BLaER1 (cell line): ENCODE data around the gene HDLBP.

Experiments
- H3K27ac ChIP-seq: shearing (Covaris generic); formaldehyde crosslinking; 2 replicates; pipeline ENCODE4 v1.8.1; 2022
- H3K27me3 ChIP-seq: shearing (Covaris generic); formaldehyde crosslinking; 2 replicates; pipeline ENCODE4 v1.8.1; 2022
- H3K36me3 ChIP-seq: shearing (Covaris generic); formaldehyde crosslinking; 2 replicates; pipeline ENCODE4 v1.8.1; 2022
- H3K4me1 ChIP-seq: shearing (Covaris generic); formaldehyde crosslinking; 2 replicates; pipeline ENCODE4 v1.8.1; 2022
- H3K4me2 ChIP-seq: shearing (Covaris generic); formaldehyde crosslinking; 2 replicates; pipeline ENCODE4 v1.8.1; 2022
- H3K4me3 ChIP-seq: shearing (Covaris generic); formaldehyde crosslinking; 2 replicates; pipeline ENCODE4 v1.8.1; 2022
- H3K9ac ChIP-seq: shearing (Covaris generic); formaldehyde crosslinking; 2 replicates; pipeline ENCODE4 v1.8.1; 2022
- H3K9me3 ChIP-seq: shearing (Covaris generic); formaldehyde crosslinking; 2 replicates; pipeline ENCODE4 v1.8.1; 2022
- H4K20me1 ChIP-seq: shearing (Covaris generic); formaldehyde crosslinking; 2 replicates; pipeline ENCODE4 v1.8.1; 2022
- Cebpa-rat ChIP-seq: shearing (Covaris generic); IDR thresholded peaks from 2 replicates; pipeline ENCODE4 v1.8.1; 2022

The HDLBP gene

DNA sequence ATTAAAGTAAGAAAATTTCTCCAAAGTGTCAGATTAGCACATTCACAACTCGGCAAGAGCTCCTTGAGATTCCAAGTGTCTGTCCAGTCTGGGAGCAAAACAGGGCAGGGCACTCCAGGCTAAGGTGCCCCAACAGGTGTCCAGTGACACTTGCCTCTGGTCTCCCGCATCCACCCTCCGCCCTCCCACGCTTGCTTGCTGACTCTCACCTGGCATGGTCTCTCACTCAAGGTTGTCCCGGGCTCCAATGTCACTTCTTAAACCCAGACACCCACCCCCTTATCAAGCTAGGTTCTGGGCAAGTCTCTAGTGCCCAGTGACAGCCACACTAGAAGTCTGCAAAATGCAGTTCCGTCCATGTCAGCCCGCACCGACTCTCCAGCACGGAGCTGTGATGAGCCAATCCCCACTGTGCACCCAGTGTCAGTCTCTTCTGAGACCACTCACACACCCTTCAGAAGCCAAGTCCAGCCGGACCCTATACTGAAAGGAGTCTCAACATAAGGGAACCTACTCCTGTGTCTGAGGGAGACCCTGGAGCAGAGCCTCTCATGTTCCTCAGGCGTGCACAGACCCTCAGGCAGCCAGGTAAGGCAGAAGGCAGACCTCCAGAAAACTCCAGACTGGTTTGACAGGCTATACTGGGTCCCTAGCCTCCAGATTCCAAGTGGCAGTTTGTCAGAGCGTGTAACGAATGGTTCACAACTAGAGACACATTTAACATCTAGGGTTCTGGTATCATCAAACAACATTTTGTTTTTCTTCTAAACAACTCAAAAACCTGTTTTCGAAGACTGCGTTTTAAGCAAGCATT lies 45.6 kb downstream of the HDLBP start:
- TF ChIP-seq Cebpa-rat: no peak
- Histone ChIP-seq H3K27me3 (peaks cover 42% of the 10 kb centered on the region), H4K20me1 (peaks cover 94% of the 10 kb centered on the region), H3K9ac (no peak overlapping the region), H3K4me1 (peaks cover 37% of the 10 kb centered on the region), H3K4me2 (no peak overlapping the region), H3K4me3 (no peak overlapping the region), H3K9me3 (peaks cover 1% of the 10 kb centered on the region; the same call in 1 of the 2 replicates), H3K36me3 (peaks cover 51% of the 10 kb centered on the region), H3K27ac (no peak overlapping the region)

DNA sequence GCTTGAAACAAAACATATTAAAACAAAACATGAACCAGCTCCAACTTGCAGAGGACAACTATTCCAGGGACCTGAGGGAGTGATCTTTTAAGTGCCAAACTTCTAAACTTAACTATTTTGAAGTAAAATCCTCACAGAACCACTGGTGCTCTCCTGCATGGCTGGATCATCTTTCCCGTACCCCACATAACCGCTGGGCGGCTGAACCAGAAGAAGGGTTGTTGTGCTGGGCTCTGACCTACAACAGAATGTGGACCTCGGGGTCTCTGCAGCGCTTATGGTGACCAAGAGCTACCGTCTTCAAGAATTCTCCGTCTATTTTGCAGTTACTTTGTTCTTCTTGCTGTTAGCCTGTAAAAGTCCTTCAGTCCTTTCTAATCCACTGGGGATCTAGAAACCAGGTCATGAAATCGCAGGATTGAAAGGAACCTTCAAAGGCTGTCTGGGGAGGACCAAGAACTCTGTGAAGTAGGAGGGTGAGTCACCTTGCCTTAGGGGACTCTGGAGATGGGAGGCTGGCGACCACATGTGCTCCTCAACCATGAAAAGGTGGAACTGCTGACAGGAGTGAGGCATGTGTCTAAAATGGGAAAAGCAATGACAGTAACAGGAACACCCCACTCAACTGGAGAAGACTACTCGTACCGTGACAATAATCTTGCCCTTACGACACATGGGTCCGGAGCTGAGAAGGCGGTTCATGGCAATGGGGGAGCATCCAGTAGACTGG lies 46.6 kb downstream of the HDLBP start:
- H3K9ac ChIP-seq: no peak overlapping the region
- peaks cover 84% of the 10 kb centered on the region for H4K20me1 ChIP-seq
- peaks cover 33% of the 10 kb centered on the region for H3K27me3 ChIP-seq
- peaks cover 62% of the 10 kb centered on the region for H3K36me3 ChIP-seq
- H3K27ac ChIP-seq: no peak overlapping the region
- no peak overlapping the region for H3K4me2 ChIP-seq
- H3K4me1 ChIP-seq: peaks cover 37% of the 10 kb centered on the region
- no peak overlapping the region for H3K4me3 ChIP-seq
- TF ChIP-seq Cebpa-rat: no peak
- no peaks in the 10 kb centered on the region for H3K9me3 ChIP-seq

DNA sequence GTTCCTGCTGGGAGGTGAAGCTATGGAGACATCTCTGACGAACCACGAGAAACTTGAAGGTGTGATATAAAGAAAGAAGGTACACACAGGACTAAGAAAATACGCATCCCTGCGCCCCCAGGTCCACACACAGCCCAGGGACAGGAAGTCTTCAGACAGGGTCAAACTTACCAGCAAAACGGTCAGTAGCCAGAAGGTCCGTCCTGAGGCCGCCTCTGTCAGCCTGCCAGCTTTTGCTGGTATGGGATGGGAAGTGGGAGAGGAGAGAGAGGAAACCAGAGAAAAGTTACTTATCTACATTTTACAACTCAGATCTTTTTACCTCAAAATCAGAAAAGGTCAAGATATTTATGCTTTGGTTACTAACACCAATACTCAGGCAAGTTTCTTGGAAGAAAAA lies 47.2 kb downstream of the HDLBP start:
- no peak for TF ChIP-seq Cebpa-rat

DNA sequence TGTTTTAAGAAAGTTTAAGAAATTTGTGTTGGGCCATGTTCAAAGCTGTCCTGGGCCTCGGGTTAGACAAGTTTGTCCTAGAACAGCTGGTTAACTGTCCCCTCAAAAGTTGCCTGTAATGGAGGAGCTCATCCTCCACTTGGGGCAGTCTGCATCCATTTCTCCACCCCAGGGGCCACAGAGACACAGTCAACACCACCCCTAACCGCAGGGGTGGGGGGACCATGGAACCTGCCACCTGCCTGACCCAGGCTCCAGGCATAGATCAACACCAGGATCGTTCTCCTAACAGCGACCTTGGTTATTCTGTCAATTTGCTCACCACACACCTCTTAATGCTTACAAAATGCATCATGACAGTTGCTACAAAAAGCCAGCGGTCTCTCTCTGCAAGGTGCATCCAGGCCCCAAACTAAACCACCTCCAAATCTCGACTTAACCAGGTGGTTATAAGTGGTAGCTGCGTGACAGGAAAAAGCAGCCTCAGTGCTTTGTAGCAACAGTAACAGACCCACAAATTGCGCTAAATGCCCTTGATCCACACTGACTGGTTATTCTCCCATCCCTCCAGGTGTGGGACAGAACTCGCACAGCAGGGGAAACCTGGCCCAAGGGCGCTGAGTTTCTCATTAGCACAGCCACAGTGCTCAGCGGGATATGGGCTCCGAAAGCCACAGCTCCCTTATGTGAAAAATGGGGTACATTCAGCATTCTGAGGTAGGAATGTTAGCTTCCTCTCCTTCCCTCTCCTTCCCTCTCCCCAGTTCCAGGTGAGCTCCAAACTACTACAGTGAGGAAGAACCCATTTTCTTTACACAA lies 48.0 kb downstream of the HDLBP start:
- peaks cover 20% of the 10 kb centered on the region for H3K27me3 ChIP-seq
- no peak overlapping the region for H3K27ac ChIP-seq
- H3K36me3 ChIP-seq: peaks cover 76% of the 10 kb centered on the region
- H3K4me1 ChIP-seq: peaks cover 29% of the 10 kb centered on the region
- H3K4me3 ChIP-seq: no peak overlapping the region
- H3K9me3 ChIP-seq: no peaks in the 10 kb centered on the region
- no peak overlapping the region for H3K4me2 ChIP-seq
- no peak overlapping the region for H3K9ac ChIP-seq
- H4K20me1 ChIP-seq: peaks cover 82% of the 10 kb centered on the region
- no peak for TF ChIP-seq Cebpa-rat

More for the DNA sequence above, 47.2 kb downstream of the HDLBP start:
- Histone ChIP-seq H4K20me1 (peaks cover 80% of the 10 kb centered on the region), H3K36me3 (peaks cover 68% of the 10 kb centered on the region), H3K4me2 (no peak overlapping the region), H3K4me3 (no peak overlapping the region), H3K9ac (no peak overlapping the region), H3K9me3 (no peaks in the 10 kb centered on the region), H3K27me3 (peaks cover 27% of the 10 kb centered on the region), H3K27ac (no peak overlapping the region), H3K4me1 (peaks cover 34% of the 10 kb centered on the region)

DNA sequence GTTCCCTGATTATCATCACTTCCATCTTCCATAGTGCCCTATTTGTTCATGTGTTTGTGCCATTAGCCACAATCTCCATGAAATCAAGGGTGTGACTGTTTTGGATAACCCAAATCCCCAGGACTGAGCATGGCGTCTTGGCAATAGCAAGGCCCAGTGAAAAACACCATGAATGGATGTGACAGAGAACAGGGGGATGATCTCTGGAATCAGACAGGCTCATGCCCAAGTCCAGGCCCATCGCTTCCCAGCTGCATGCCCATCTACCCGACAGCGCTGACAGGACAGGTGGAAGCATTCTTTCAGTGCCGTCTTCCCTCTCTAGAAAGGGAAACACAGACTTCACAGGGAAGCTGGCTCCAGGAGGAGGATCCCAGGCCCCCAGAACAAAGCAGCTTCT lies 50.0 kb downstream of the HDLBP start:
- peaks cover 96% of the 10 kb centered on the region for H3K36me3 ChIP-seq
- H4K20me1 ChIP-seq: peaks cover 79% of the 10 kb centered on the region

DNA sequence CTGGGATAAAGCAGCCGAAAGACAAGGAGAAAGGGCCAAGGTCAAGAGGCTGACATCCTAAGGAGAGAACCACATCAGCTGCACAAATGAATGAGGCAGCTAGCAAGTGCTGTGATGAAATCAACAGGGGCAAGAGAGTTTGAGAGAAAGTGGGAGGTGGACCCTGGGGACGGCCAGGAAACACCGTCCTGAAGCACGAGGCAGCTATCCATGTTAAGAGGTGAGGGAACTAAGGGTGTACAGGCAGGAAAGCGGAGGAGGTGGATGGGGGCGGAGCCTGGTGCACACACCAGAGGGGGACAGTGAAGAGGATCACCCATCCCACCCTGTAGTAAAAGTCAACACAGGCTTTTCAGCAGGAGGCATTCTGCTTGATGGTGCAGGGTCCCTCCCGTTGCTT lies 52.4 kb downstream of the HDLBP start:
- Histone ChIP-seq H3K9ac (no peak overlapping the region), H3K4me1 (no peaks in the 10 kb centered on the region), H3K27me3 (no peaks in the 10 kb centered on the region), H3K9me3 (no peaks in the 10 kb centered on the region), H3K4me3 (no peak overlapping the region), H3K4me2 (no peak overlapping the region), H3K36me3 (peaks cover 100% of the 10 kb centered on the region), H3K27ac (no peak overlapping the region), H4K20me1 (peaks cover 76% of the 10 kb centered on the region)
- TF ChIP-seq Cebpa-rat: no peak

More for the DNA sequence above, 50.0 kb downstream of the HDLBP start:
- no peak overlapping the region for H3K9ac ChIP-seq
- peaks cover 17% of the 10 kb centered on the region for H3K4me1 ChIP-seq
- no peaks in the 10 kb centered on the region for H3K9me3 ChIP-seq
- H3K27me3 ChIP-seq: peaks cover under 1% of the 10 kb centered on the region; the same call in 1 of the 2 replicates
- no peak overlapping the region for H3K4me3 ChIP-seq
- no peak for TF ChIP-seq Cebpa-rat
- H3K27ac ChIP-seq: no peak overlapping the region
- H3K4me2 ChIP-seq: no peak overlapping the region

DNA sequence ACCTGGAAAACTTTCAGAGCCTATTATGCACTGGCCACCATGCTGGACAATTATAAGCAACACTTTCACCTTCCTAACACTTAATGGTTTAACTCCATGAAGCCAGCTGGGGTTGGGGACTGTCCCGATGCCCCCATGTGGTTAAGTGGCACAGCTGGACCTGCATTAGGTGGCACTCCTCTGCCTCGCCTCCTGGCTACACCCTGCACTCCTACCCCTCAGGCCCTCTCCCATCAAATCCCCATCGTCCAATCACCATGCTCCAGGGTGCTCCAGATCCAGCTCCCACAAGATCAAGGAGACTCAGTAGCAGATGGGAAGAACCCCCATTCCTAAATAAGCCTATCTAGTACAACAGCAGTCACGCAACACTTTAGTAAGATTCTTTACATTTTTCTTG lies 53.8 kb downstream of the HDLBP start:
- H3K9me3 ChIP-seq: no peaks in the 10 kb centered on the region
- H3K4me2 ChIP-seq: no peak overlapping the region
- no peak overlapping the region for H3K27ac ChIP-seq
- peaks cover 74% of the 10 kb centered on the region for H4K20me1 ChIP-seq
- peaks cover 100% of the 10 kb centered on the region for H3K36me3 ChIP-seq
- H3K4me1 ChIP-seq: no peaks in the 10 kb centered on the region
- no peaks in the 10 kb centered on the region for H3K27me3 ChIP-seq
- H3K4me3 ChIP-seq: no peak overlapping the region
- no peak for TF ChIP-seq Cebpa-rat
- H3K9ac ChIP-seq: no peak overlapping the region

DNA sequence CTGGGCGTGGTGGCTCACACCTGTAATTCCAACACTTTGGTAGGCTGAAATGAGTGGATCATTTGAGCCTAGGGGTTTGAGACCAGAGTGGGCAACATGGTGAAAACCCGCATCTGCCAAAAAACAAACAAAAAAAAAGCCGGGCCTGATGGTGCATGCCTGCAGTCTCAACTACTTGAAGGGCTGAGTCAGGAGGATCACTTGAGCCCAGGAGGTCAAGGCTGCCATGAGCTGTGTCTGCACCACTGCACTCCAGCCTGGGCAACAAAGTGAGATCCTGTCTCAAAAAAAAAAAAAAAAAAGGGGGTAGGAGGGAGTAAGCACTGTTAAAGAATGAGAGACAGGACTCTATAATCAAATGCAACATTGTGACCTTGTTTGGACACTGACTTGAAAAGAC lies 54.6 kb downstream of the HDLBP start:
- H3K9me3 ChIP-seq: no peaks in the 10 kb centered on the region
- H3K9ac ChIP-seq: no peak overlapping the region
- H3K4me1 ChIP-seq: no peaks in the 10 kb centered on the region
- H3K4me2 ChIP-seq: no peak overlapping the region
- no peak for TF ChIP-seq Cebpa-rat
- H3K36me3 ChIP-seq: peaks cover 100% of the 10 kb centered on the region
- no peak overlapping the region for H3K4me3 ChIP-seq
- H3K27ac ChIP-seq: no peak overlapping the region
- peaks cover 69% of the 10 kb centered on the region for H4K20me1 ChIP-seq
- H3K27me3 ChIP-seq: no peaks in the 10 kb centered on the region

DNA sequence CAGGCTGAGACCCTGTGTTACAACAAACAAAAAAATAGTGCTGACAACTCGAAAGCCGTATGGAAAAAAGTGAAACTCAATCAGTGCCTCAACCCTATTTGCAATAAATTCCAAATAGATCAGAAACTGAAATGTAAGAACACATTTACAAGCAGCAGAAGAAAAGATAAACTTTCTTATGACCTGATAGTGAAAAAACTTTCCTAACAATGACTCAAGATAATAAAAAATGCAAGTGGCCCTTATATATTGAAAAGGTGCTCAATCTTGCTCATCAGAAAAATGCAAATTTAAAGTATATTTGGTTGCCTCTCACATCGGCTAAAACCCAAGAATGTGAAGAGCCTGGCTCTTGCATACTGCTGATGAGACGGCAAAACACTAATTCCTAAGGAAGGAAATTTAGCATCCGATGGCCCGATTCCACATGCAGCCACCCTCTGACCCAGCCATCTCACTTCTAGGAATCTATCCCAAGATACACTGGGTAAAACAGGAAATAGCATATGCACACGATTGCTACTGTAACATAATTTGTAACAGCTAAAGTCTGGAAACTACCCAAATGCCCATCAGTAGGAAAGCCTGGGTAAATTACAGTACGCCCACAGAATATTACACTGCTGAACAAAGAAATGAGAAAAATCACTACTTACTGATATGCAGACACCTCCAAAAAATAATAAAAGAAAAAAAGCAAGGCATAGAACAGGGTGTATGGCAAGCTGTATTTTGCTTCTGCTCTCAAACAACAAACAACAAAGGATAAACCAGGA lies 56.8 kb downstream of the HDLBP start:
- no peaks in the 10 kb centered on the region for H3K9me3 ChIP-seq
- no peak for TF ChIP-seq Cebpa-rat
- H3K4me2 ChIP-seq: no peak overlapping the region
- H4K20me1 ChIP-seq: peaks cover 77% of the 10 kb centered on the region
- H3K27ac ChIP-seq: no peak overlapping the region
- no peak overlapping the region for H3K9ac ChIP-seq
- H3K4me3 ChIP-seq: no peak overlapping the region
- peaks cover 100% of the 10 kb centered on the region for H3K36me3 ChIP-seq
- no peaks in the 10 kb centered on the region for H3K27me3 ChIP-seq
- H3K4me1 ChIP-seq: no peaks in the 10 kb centered on the region
